HG03457 (cell line): ENCODE results near the gene INTS3.
"Not testable (repeated sequence)": the region's sequence is repeated elsewhere in the genome, so short reads cannot be mapped to it uniquely, and the experiment has no call there.

Source experiments
- ATAC-seq: cut with Tn5 transposase; IDR thresholded peaks from one replicate; pipeline ENCODE4 v1.9.1; 2021; ENCODE audit warnings: moderate number of reproducible peaks; ENCODE audit not compliant: unreplicated experiment

The INTS3 gene

DNA sequence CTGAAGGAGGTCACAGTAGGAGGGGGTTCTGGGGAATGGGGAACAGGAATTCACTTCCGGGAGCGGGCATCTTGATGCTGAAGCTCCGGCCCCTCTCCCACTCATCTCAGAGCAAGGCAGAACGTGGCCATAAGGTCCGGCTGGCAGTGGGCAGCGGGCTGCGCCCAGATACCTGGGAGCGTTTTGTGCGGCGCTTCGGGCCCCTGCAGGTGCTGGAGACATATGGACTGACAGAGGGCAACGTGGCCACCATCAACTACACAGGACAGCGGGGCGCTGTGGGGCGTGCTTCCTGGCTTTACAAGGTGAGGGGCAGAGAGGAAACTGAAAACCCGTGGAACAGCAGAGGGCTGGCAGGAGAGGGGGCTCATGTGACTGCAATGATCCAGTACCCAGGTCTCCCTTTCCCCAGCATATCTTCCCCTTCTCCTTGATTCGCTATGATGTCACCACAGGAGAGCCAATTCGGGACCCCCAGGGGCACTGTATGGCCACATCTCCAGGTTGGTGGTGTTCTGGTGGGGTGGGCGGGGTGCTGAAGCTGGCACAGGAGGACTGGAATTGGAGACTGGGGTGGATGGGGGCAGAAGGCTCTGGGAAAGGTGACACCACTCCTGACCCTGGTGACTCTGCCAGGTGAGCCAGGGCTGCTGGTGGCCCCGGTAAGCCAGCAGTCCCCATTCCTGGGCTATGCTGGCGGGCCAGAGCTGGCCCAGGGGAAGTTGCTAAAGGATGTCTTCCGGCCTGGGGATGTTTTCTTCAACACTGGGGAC lies 50.4 kb downstream of the INTS3 start:
- no peak for ATAC-seq

DNA sequence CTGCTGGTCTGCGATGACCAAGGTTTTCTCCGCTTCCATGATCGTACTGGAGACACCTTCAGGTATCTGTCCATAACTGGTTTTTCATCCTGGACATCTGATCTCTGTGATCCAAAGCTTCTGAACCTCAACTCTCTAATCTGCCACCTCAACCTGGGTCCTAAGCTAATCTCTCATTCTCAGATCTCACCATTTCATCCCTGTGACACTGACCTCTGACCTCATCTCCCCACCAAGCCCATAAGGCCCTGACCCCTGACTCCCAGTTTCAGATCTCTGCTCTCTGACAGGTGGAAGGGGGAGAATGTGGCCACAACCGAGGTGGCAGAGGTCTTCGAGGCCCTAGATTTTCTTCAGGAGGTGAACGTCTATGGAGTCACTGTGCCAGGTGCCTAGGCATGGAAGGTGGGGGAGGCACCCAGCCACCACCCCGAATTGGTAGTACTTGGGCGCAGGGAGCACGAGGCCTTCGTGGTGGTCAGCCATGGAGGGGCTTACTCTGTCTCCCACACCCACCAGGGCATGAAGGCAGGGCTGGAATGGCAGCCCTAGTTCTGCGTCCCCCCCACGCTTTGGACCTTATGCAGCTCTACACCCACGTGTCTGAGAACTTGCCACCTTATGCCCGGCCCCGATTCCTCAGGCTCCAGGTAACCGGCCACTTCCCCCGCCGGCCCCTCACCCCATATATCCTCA lies 51.1 kb downstream of the INTS3 start:
- no peak for ATAC-seq

DNA sequence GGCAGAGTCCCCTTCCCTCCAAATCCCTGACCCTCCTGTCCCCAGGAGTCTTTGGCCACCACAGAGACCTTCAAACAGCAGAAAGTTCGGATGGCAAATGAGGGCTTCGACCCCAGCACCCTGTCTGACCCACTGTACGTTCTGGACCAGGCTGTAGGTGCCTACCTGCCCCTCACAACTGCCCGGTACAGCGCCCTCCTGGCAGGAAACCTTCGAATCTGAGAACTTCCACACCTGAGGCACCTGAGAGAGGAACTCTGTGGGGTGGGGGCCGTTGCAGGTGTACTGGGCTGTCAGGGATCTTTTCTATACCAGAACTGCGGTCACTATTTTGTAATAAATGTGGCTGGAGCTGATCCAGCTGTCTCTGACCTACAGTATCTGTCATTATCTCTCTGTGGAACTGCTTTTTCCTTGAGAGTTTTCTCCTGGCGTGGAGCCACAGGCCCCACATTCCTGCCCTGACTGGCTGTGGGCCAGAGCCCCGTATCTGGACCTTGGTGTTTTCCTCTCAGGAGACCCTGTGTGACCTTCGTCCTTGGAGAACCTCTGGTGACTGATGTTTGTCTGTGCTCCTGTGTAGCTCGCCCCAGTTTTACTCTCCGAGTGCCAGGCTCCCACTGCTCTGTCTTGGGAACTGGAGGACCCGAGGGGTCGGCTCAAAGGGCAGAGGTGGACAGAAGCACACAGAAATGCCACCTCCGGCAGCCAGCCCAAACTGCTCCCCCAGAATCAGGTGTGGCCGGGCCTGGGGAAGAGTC lies 52.1 kb downstream of the INTS3 start:
- no peak for ATAC-seq

DNA sequence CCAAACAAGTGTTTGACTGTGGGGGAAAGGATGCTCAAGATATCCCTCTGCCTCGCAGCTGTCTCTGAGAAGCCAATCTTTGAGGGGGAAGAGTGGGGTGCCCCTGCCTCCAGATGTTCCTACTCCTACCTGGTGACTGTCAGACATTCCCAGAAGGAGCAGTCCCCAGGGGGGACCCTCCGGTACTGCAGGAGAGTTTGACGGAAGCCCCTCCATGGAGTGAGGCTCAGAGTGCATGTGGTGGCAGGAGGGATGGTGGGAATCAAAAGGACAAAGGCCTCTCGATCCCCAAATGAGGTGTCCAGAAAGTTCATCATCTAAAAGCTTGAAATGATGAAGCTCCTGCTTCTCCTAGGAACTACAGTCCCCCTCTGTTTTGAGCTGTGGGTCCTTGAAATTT lies 52.7 kb downstream of the INTS3 start:
- no peak for ATAC-seq

DNA sequence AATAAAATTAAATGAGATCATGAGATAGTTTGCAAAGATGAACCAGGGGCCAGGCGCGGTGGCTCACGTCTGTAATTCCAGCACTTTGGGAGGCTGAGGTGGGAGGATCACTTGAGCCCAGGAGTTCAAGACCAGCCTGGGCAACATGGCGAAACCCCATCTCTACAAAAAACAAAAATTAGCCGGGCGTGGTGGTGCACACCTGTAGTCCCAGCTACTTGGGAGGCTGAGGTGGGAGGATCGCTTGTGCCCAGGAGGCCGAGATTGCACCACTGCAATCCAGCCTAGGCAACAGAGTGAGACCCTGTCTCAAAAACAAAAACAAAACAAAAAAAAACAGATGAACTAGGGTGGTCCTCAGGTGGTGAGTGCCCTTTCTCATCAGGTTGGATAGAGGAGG lies 54.8 kb downstream of the INTS3 start:
- not testable (repeated sequence) for ATAC-seq

DNA sequence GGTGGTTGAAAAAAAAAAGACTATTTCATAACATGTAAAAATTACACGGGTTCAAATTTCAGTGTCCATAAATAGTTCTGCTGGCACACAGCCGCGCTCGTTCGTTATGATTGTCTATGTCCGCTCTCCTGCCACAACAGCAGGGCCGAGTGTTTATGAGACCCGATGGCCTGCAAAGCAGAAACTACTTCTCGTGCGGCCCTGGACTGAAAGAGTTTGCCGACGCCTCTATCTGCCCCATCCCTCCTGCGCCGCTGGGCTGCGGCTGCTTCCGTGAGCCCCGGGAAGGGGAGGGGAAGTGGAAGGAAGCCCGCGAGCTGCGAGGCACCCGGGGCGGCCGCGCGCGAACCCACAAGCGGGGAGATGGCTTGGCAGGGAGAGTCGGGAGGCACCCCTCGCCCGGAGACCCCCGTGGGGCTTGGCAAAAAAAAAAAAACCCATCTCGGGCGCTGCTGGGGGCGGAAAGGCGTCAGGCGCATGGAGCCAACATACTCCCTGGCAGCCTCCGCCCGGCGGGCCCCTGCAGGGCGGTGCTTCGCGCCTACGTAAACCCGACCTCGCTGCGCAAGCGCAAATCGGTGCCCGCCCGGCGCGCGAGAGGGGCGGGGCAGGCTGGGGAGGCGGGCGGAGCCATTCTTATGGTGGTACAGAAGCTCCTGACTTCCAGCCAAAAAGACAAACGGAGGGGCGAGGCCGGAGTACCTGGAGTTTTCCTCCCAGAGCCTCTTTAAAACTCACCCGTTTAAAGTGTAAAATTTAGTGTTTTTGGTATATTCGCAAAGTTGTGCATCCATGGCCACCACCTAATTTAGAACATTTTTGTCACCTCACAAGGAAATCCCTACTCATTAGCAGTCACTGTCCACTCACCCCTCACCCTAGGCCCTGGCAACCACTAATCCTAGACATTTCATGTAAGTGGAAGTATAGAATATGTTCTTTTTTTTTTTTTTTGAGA lies 55.7 kb downstream of the INTS3 start:
- ATAC-seq = peak; percentile 68

DNA sequence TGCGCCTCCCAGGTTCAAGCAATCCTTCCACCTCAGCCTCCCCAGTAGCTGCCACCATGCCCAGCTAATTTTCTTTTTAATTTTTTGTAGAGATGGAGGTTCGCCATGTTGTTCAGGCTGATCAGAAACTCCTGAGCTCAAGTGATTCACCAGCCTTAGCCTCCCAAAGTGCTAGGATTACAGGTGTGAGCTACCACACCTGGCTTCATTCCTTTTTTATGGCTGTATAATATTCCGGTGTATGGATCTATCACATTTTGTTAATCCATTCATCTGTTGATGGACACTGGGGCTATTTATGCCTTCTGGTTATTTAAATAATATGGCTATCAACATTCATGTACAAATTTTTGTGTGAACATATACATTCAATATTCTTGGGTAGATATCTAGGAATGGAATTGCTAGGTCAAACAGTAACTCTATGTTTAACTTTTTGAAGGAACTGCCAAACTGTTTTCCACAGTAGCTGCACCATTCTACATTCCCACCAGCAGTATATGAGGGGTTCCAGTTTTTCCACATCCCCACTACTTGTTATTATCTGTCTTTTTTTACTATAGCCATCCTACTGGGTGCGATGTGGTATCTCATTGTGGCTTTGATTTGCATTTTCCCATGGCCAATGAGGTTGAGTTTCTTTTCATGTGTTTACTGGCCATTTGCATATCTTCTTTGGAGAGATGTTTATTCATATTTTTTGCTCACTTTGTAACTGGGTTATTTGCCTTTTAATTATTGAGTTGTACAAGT lies 58.4 kb downstream of the INTS3 start:
- no peak for ATAC-seq

DNA sequence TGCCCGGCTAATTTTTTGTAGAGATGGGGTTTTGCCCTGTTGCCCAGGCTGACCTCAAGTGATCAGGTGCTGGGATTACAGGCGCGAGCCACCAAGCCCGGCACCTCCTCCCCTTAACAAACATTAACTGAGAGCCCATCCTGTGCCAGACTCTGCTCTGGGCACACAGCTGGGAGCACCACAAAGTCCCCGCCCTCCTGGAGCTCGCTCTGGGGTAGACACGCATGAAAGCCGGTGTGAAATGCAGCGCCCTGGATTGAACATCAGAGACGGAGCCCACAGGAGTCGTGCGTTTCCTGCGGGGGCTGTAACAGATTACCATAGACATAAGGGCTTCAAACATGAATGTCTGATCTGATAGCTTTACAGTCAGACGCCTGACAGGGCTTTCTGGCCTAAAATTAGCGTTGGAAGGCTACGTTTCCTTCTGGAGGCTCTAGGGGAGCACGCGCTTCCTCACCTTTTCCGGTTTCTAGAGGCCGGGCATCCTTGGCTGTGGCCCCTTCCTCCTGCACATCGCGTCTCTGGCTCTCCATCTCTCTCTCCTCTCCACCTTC lies 61.7 kb downstream of the INTS3 start:
- no peak for ATAC-seq

DNA sequence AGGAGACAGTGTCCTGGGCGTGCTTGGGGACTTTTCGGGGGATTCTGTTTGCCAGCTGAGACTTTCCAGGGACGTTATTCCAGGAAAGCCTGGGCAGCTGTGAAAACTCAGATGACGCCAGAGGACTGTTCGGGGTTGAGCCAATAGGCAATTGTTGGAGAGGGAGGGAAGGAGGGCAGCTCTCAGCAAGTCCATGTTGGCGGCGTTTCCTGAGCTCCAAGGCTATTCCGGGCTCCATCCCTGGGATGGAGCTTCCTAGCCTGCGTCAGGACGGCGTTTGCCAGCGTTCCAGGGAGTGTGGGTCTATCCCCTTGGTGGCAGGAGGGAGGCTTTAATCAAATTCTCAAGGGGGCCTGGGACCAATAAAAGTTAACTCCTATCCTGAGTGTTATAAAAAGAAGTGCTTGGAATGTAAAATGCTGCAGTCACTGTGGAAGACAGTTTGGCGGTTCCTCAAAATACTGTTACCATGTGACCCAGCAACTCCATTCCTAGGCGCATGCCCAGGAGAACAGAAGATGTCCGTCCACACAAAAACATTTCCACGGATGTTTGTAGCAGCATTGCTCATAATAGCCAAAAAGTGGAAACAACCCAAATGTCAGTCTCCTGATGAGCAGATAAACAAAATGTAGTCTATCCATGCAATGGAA lies 62.6 kb downstream of the INTS3 start:
- ATAC-seq = no peak

DNA sequence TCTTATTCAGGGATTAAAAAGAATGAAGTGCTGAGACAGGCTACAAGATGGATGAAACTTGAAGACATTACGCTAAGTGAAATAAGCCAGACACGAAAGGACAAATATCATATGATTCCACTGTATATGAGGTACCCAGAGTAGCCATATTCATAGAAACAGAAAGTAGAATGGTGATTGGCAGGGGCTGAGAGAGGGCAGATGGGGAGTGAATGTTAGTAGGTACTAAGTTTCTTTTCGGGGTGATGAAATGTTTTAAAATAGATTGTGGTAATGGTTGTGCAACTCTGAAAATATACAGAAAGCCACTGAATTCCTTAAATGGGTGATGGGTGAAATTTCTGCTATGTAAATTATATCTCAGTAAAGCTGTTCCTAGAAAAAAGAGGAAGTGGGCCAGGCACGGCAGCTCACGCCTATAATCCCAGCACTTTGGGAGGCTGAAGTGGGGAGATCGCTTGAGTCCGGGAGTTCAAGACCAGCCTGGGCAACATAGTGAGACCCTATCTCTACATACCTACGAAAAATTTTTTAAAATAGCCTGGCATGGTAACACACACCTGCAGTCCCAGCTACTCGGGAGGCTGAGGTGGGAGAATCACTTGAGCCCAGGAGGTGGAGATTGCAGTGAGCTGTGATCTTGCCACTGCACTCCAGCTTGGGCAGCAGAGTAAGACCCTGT lies 63.3 kb downstream of the INTS3 start:
- ATAC-seq = peak; percentile 66

DNA sequence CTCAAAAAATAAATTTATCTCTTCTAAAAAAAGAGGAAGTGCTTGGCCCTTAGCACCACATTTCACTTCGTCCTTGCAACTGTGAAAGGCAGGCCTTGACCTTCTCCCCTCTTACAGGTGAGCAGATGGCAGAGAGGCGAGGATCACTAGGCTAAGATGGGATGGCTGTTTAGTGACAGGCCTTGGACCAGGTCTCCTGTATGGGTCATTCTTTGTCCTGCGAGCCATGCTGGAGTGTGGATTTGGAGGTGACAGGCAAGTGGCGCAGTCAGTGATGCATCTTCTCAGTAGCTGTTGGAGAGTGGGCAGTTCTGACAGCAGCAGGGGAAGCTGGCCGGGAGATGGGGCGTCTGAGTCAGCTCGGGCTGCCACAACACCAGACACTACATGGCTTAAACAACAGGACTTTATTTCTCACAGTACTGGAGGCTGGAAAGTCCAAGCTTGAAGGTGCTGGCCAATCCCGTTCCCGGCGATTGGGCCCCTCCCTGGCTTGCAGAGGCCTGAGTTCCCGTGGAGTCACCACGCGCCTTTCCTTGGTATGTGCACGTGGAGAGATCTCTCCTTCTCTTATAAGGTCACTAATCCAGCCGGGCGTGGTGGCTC lies 63.9 kb downstream of the INTS3 start:
- no peak for ATAC-seq

DNA sequence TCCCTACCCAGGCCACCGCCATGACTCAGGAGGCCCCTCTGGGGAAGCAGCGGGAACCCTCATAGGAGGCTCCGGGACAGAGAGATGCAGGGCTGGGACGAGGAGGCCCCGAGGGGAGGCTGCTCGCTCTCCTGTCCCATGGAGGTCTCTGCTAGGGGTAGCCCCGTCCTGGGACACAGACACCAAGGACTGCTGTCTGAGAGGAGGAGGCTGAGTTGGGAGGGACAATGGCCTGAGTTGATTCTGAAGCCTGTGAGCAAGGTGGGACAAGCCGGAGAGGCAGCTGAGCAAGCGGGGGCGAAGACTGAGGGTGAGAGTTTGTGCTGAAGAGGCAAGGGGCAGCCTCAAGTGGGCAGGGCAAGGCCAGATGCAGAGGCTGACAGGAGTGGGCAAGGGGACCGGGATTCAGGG lies 64.8 kb downstream of the INTS3 start:
- ATAC-seq = no peak

DNA sequence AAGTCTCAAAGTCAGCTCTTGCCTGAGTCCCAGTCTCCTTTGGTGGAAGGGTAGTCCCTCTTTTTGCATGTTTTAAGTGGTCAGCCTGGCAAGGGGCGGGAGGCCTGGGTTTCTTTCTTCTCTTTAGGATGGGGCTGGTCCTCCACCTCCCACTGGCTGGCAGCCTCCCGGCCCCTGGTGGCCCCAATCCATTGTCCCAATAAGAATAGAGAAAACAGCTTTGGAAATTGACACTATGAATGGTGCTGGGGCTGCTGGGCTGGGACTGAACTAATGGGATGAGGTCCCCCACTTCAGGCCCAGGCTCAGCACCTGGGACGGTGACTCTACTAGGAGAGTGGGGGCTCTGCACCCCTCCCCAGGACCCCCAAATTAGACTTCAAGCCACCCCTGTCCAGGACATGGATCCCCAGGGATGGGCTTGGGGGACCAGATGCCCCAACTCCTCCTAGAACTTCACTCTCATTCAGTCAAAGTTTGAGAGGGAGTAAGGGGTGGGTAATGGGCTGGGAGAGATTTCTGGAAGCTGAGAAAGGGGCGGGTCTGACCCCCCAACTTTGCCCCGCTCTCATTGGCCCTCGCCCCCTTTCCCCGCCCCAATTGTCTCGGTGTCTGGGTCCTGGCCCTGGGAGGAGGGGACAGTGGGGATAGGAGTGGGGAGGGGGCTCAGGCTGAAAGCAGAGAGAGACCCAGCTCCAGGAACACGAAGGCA lies 65.6 kb downstream of the INTS3 start:
- ATAC-seq = no peak

DNA sequence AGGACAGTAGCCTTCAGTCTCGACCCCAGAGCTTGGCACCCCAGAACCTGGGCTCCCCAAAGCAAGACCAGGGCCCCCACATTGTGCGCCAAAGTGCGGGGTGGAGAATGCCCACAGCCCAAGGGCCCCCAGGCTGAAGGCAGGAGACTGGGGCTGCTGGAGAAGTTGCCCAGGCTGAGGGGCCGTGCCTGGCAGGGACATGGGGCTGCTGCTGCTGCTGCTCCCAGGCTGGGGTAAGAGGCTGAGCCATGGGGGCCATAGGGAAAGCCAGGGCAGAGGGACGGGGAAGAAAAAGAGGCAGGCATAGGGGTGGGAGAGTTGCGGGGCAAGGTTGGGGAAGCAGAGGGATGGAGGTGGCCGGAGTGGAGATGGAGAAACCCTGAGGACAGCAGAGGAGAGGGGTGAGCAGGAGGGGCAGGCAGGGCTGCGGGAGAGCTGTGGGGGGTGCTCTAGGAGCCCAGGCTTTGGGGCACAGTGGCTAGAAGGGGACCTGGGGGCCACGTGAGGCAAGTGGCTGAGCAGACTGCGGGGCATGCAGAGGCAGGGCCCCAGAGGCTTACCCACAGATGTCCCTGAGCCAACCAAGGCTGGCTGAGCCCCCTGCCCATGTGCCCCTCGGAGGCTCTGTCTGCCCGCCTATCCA lies 66.2 kb downstream of the INTS3 start:
- ATAC-seq = no peak

DNA sequence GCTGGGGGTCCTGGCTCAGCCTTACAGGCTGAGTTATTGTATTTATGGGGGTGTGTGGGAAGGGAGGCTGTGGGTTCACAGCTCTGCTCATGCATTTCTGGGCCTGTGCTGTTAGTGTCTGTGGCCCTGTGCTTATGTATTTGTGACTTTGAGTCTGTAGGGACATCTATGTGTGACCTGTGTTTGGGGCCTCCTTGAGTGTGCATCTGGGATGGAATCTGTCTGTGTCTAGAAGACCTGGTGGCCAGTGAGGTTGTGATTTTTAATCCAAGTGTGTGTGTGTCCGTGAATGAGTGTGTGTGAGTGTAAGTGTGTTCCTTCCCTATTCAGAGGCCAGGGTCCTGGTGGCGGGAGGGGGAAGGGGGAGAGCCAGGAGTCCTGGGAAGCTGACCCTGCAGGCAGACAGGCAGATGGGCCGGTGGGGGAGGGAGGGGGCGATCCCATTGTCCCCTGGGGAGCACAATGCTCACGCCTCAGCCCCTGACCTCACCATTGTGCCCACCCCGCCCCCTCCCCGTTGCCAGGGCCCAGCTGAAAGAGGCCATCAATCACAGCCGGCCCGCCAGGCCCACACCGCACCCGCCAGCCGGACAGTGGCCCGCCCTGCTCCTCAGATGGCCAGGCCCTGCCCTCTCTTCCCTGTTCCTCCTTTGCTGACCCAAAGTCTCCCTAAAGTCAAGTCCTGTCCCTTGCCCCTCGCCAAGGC lies 66.9 kb downstream of the INTS3 start:
- no peak for ATAC-seq

DNA sequence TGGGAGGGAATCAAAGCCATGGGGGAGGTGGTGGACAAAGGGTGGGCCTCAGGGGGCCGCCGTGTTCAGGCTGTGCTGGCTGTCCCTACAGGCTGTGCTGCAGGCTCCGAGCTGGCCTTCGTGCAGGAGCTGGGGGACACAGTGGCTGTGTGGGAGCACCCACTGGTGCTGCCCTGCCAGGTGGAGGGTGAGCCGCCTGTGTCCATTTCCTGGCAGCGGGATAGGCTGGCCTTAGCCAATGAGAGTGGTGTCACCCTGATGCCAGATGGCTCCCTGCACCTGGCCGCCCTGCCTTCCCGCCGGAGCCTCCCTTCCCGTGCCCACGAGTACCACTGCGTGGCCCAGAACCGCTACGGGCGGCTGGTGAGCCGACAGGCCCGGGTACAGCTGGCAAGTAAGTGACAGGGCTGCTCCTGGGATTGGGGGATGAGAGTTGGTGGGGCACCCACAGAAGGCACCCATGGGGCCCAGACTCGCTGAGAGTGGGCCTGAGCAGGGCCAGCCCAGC lies 67.5 kb downstream of the INTS3 start:
- no peak for ATAC-seq
